ENCODE measurements around the gene RTN4RL2.

Gene RTN4RL2

DNA sequence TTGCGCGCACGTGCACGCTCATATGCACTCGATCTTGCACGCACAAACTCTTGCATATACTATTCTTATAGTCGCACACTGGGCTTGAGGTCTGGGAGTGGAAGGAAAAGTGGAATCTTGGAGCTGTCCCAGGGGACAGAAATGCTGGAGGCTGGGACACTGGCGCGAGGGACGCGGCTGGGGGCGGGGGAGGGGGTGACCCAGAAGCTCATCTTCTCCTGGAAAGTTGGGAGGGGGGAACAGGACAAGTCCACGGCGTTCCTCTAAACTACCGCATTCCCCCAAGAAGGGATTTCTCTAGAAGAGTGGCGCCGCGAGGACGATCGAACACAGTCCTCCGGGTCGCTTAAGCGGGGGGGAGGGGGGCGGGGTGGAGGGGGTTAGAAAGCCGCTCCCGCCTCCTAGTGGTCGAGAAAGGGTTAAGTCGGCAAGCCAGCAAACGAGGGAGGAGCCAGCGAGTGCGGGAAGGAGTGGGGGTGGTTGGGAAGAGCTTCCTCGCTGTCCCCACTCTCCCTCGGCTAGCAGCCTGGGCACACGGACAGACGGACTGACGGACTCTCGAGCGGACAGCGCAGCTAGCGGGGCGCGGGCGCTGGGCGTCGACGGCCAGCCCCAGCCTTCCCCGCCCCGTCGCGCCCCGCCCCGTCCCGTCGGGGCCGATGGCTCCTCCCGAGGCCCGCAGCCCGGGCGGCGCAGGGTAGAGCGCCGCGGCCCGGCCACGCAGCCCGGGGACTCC lies at the start of gene RTN4RL2:
RTN4RL2 (plus strand) TSS at position 507 of the 736 bp plus-strand sequence. CDS start 338 bp downstream, outside the sequence.
- no peak for DNase-seq (ENCODE audit: low read depth in 2 of 3, low spot score in 2 of 3)

- DNase-seq (ENCODE audit: low read depth in 2 of 3, low spot score in 2 of 3), result no peak
Observed at GRCh38 chr11:57413681-57414080, 46.6 kb upstream of the RTN4RL2 start.

DNA sequence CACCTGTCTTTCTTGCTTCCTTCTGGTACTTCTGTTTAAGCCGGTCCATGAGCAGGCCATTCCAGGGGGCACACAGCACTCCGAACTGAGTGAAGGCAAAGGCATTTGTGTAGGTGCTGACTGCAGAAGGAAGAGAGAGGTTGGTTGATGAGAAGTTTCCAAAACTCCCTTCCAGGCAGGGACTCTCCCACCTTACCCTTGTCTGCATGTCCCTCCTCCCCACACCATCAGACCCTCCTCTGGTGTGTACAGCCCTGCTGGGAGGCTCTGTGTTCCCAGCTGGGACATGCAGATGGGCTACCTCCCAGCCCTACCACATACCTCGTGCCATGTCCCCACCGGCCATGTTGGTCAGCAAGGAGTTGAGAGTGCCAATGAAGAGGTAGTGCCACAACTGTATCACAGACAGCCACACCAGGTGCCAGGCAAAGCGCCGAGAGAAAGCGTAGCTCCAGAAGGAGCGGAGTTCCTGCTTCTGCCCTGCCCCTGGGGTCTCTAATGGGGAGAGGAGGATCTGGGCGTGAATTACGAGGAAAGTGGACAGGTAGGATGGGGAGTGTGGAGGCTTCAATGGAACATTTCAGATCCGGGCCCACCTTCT lies 45.6 kb upstream of the RTN4RL2 start:
- no peak for DNase-seq (ENCODE audit: low read depth in 2 of 3, low spot score in 2 of 3)

- DNase-seq (ENCODE audit: low read depth in 2 of 3, low spot score in 2 of 3), result no peak
Observed at GRCh38 chr11:57416436-57416835, 43.9 kb upstream of the RTN4RL2 start.

- no peak for DNase-seq (ENCODE audit: low read depth in 2 of 3, low spot score in 2 of 3)
Observed at GRCh38 chr11:57417056-57417455, 43.3 kb upstream of the RTN4RL2 start.

DNA sequence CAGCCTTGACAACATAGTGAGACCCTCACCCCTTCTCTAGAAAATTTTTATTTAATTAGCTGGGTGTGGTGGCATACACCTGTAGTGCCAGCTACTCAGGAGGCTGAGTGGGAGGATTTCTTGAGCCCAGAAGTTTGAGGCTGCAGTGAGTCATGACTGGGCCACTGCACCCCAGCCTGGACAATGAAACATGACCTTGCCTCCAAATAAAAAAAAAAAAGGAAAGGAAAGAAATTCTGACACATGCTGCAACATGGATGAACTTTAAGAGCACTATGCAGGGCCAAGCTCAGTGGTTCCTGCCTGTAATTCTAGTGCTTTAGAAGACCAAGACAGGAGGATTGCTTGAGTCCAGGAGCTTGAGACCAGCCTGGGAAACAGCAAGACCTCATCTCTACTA lies 42.2 kb upstream of the RTN4RL2 start:
- no peak for DNase-seq (ENCODE audit: low read depth in 2 of 3, low spot score in 2 of 3)

GRCh38 chr11:57419146-57419545 lies 41.2 kb upstream of the RTN4RL2 start:
- DNase-seq (ENCODE audit: low read depth in 2 of 3, low spot score in 2 of 3), result no peak

DNA sequence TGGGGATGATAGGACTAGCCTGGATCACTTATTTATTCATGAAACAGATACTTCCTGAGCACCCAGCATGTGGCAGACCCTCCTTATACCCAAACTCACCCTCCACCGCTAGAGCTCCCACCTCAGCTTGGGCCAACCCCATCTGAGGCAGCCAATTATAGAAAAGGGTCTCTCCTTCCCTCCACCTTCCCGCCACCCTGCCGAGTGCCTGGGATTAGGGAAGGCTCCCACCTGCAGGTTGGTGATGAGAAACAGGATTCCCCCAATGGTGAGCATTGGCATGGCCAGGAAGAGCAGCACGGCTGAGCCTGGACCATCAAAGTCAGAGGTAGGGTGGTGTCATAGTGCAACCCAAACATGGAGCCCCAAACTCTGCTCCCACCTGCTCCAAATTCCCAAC lies 39.3 kb upstream of the RTN4RL2 start:
- no peak for DNase-seq (ENCODE audit: low read depth in 2 of 3, low spot score in 2 of 3)

- no peak for DNase-seq (ENCODE audit: low read depth in 2 of 3, low spot score in 2 of 3)
Observed at GRCh38 chr11:57421805-57422204, 38.5 kb upstream of the RTN4RL2 start.

- no peak for DNase-seq (ENCODE audit: low read depth in 2 of 3, low spot score in 2 of 3)
Observed at GRCh38 chr11:57422669-57423068, 37.7 kb upstream of the RTN4RL2 start.

DNA sequence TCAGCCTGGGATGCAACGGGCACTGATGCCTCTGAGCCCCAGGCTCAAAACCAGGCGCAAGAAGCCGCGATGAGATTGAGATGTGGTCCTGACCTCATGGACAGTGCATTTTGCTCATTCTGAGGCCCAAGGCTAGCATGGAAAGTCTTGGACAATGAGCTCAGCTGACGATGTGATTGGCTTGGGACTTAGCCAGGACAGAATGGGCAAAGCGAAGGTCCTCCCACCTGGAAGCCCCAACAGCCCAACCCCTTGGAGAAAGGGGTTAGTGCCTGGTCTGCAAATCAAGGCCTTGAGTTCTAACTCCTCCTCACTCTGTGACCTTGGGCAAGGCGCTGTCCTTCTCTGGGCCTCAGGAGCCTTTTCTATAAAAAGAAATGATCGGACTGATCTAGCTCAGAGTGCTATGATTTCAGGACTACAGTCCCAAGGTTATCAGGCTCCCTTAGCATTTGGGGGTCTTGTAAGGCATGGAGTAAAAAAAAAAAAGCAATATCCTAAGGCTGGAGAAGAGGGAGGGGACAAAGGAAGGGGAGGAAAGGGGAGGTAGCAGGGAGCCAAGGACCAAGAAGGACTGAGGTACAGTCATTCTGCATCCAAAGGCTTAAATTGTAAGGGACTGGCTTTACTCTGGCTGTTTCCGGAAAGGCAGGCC lies 36.1 kb upstream of the RTN4RL2 start:
- DNase-seq (ENCODE audit: low read depth in 2 of 3, low spot score in 2 of 3), result no peak

GRCh38 chr11:57424792-57425564 lies 35.4 kb upstream of the RTN4RL2 start:
- DNase-seq (ENCODE audit: low read depth in 2 of 3, low spot score in 2 of 3), result peak; percentile 55 to 76 (median 70)

DNA sequence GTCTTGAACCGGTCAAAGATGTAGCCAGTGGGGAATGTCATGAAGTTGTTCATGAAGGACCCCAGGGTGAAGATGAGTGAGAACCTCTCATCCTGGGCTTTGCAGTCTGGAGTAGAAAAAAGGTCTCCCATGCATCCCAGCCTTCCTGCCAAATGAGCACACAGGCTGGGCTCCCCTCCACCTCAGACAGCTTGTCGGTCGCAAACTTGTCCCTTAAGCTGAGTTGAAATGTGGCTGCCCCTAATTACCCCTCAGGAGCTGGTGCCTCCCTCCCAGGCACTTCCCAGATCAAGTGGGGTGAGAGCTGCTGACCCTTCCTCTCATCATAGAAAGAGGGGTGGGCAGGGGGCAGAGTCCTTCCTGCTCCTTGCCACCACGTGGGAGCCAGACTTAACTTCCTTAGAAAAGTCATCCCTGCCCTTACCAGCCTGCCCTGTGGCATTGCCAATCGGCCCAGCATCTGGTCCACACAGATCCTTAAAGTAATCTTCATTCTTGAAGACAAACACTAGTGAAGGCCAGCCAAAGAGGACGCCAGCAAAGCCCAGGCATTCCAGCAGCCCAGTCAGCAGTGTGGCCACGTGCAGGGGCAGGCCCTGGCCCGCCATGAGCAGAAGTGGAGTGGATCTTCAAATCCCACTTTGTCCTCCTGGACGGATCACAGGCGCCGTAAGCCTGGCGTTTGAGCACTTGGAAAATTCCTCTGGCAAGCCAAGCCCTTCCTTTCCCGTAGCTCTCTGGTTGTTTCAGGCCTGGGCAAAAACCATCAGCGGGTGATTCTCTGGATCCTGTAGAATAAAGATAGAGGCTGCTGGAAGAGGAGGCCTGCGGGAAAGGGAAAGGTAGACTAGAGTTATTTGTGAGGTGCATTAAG lies 34.5 kb upstream of the RTN4RL2 start:
- DNase-seq (ENCODE audit: low read depth in 2 of 3, low spot score in 2 of 3), result peak in 1 of 3 experiments; percentile 21

DNA sequence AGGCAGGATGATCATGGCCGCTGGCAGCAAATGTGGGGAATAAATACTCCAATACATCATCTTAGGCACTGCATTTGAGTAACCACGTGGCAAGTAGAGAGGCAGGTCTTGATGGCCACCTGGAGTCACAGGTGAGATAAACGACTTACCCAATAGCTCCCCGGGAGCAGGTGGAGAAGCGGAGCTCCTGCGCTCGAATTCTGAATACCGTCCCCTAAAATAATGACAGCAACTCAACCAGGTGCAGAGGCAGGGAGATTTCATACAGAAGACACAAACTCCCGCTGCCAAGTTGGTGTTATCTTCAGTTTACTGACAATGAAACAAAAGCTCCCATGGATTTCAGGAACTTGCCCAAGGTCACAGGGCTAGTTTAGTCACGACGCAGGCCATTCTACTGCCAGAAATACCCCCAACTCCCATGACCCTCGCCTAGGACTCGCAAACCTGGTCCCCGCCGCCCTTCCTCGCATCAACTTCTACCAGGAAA lies 33.8 kb upstream of the RTN4RL2 start:
- no peak for DNase-seq (ENCODE audit: low read depth in 2 of 3, low spot score in 2 of 3)

DNA sequence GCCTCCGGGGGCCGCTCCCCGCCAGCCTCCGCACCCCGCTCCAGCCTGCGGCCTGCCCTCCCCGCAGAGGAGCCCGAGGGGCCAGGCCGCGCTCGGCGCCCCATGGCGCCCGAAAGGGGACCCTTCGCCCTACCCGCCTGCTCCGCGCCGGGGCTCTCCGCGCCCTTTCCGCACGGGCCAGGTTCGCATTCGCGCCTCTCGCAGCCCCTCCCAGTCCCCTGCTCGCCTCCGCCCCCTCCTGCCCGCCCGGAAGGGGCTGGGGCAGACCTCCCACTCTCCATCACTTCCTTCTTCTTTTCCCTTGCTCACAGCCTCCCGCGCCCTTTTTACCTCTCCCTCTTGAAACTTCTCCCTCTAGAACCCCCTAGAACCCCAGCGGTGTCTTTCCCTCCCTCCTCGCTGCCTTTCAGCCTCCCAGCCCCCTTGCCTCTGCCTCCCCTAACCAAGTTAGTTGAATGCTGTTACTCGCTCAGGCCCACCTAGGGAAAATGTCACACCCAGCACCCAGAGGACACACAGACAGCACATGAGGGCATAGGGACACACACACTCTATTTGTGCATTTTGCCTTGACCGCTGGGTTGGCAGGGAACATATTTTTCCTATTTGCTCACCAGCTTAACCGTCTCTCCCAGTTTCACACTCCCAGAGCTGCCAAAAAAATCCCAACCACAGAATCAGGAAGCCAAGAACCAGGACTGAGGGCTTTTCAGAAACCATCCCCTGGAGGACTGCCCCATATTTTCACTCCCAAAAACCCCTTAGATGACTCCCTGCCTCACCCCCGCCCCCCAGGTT lies 33.2 kb upstream of the RTN4RL2 start, which contains the start of gene SLC43A3:
SLC43A3 (minus strand) TSS at position 193 of the 798 bp plus-strand sequence. CDS start 949 bp downstream, outside the sequence.
- peak; percentile 59 to 65 (median 60) for DNase-seq (ENCODE audit: low read depth in 2 of 3, low spot score in 2 of 3)

GRCh38 chr11:57427727-57428082 lies 32.6 kb upstream of the RTN4RL2 start:
- no peak for DNase-seq (ENCODE audit: low read depth in 2 of 3, low spot score in 2 of 3)

GRCh38 chr11:57428643-57429042 lies 31.7 kb upstream of the RTN4RL2 start:
- no peak for DNase-seq (ENCODE audit: low read depth in 2 of 3, low spot score in 2 of 3)

DNA sequence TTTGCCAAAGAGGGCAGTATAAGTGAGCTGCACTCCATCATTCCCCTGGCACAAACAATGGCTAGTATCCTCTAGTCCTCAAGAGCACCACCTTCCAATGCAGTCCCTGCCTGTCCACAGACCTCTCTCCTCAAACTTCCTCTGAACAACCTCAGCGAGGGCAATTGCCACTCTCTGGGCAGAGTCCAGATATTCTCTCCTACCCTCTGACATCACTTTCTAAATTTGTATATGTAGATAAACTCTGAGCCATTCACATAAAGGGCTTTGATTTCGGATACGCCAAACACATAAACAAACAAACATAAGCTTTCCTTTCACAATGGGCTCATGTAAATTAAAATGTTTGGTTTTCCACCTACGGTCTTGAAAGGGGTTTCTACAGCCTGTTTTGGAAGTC lies 30.4 kb upstream of the RTN4RL2 start:
- no peak for DNase-seq (ENCODE audit: low read depth in 2 of 3, low spot score in 2 of 3)

DNA sequence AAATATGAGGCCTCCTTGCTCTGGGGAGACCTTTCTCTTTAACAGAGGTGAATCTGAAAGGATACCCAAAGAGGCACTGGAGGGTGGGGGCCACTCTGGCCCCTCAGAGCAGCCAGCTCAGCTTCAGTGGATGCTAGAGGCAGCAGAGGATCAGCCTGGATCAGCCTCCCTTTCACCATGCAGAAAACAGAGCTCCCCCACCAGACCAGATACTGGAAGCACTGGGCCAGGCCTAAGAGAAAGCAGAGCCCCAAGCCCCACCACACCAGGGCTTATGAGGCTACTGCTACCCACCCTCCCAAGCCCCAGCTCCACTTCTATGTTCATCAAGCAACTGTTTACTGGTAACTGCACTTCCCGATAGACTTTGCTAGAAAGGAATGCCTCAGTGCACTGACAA lies 29.4 kb upstream of the RTN4RL2 start:
- DNase-seq (ENCODE audit: low read depth in 2 of 3, low spot score in 2 of 3), result no peak
